T-helper 2 cell treated with Interferon-gamma antibody and Interleukin-4, amounts not matched to agents 5 μg/mL and 100 μg/mL, for 36 hours (primary cell): ENCODE results near the gene EMP3.
"Not testable (repeated sequence)": the region's sequence is repeated elsewhere in the genome, so short reads cannot be mapped to it uniquely, and the experiment has no call there.

ENCODE experiments used
- DNase-seq: peaks from one replicate; pipeline ENCODE4 v3.0.0; 2021; ENCODE audit warnings: low spot score
- H3K27ac Mint-ChIP-seq: one replicate; pipeline ENCODE4 v1.8.0; 2021; ENCODE audit warnings: mild to moderate bottlenecking, mixed read lengths
- H3K27me3 Mint-ChIP-seq: one replicate; pipeline ENCODE4 v1.8.0; 2021; ENCODE audit warnings: low read depth, mixed read lengths
- H3K36me3 Mint-ChIP-seq: one replicate; pipeline ENCODE4 v1.8.0; 2021; ENCODE audit warnings: low read depth, mixed read lengths
- H3K4me1 Mint-ChIP-seq: one replicate; pipeline ENCODE4 v1.8.0; 2021; ENCODE audit warnings: low read depth, mixed read lengths
- H3K4me3 Mint-ChIP-seq: one replicate; pipeline ENCODE4 v1.8.0; 2022; ENCODE audit warnings: mild to moderate bottlenecking, moderate library complexity, mixed read lengths
- H3K9me3 Mint-ChIP-seq: one replicate; pipeline ENCODE4 v1.8.0; 2021; ENCODE audit warnings: mixed read lengths

EMP3 gene

DNA sequence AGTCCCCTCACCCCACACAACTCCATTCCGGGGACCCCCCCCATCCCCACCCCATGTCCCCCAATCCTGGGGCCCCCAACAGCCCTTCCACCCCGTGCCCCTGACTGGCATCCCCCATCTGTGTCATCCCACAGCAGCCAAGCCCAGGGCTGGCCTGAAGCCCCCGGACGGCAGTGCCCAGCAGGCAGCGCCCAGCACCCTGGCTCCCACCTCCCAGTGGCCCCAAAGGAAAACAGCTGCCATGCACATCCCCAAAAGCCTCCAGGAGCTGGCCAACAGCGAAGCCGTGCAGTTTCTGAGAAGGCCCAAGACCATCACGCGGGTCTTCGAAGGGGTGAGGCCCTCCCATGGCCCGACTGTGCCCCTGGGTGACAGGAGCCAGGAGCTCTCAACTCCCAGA lies 40.2 kb downstream of the EMP3 start:
- no peak for DNase-seq
- Mint-ChIP-seq H3K9me3 (no peaks in the 10 kb centered on the region), H3K27ac (no peak overlapping the region), H3K36me3 (peaks cover 3% of the 10 kb centered on the region), H3K27me3 (peaks cover 4% of the 10 kb centered on the region), H3K4me1 (peaks cover 21% of the 10 kb centered on the region), H3K4me3 (no peak overlapping the region)

DNA sequence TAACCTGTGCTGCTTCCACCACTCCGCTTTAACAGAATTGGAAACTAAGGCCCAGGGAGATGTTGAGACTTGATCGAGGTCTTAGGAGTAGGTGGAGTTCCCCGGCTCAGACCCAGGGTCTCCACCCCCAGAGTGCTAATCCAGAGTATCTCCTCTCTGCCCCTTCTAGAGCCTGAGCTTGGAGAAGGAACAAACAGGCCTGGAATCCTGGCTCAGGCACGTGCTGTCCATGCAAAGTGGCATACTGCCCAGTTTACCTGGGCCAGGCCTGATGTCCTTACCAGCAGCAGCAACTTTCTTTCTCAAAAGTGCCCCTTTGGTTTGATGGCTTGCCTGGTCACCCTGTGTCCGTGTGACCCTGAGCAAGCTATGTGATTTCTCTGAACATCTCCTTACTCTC lies 42.5 kb downstream of the EMP3 start:
- DNase-seq, result no peak
- peaks cover 4% of the 10 kb centered on the region for H3K27me3 Mint-ChIP-seq
- peaks cover 17% of the 10 kb centered on the region for H3K4me1 Mint-ChIP-seq
- no peak overlapping the region for H3K27ac Mint-ChIP-seq
- no peaks in the 10 kb centered on the region for H3K36me3 Mint-ChIP-seq
- no peaks in the 10 kb centered on the region for H3K9me3 Mint-ChIP-seq
- no peak overlapping the region for H3K4me3 Mint-ChIP-seq

DNA sequence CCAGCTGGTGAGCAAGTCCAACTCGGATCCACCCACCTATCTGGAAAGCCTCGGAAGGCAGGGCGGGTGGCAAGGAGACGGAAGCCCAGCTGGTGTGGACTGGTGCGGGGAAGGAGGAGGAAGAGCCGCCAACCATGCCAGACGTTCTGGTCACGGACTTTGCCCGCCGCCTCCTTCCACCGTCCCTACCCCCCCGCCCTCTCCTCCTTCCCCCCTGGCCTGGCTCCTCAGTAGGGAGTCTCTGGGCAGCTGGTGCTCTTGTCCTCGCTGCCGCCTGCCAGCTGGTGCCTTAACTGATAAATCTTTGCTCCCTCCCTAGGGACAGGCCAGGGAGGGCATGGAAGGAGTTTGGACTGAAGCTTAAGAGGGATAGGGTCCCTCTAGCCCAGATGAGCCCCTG lies 43.6 kb downstream of the EMP3 start:
- Mint-ChIP-seq H3K9me3 (no peaks in the 10 kb centered on the region), H3K4me3 (no peak overlapping the region), H3K4me1 (peaks cover 8% of the 10 kb centered on the region), H3K27me3 (peaks cover 2% of the 10 kb centered on the region), H3K36me3 (no peaks in the 10 kb centered on the region), H3K27ac (no peak overlapping the region)
- no peak for DNase-seq

GRCh38 chr19:48370955-48371354 lies 45.6 kb downstream of the EMP3 start:
- H3K4me3 Mint-ChIP-seq, result no peak overlapping the region
- no peak overlapping the region for H3K27ac Mint-ChIP-seq
- H3K4me1 Mint-ChIP-seq, result no peaks in the 10 kb centered on the region
- no peaks in the 10 kb centered on the region for H3K27me3 Mint-ChIP-seq
- DNase-seq, result no peak
- no peaks in the 10 kb centered on the region for H3K36me3 Mint-ChIP-seq
- no peaks in the 10 kb centered on the region for H3K9me3 Mint-ChIP-seq

DNA sequence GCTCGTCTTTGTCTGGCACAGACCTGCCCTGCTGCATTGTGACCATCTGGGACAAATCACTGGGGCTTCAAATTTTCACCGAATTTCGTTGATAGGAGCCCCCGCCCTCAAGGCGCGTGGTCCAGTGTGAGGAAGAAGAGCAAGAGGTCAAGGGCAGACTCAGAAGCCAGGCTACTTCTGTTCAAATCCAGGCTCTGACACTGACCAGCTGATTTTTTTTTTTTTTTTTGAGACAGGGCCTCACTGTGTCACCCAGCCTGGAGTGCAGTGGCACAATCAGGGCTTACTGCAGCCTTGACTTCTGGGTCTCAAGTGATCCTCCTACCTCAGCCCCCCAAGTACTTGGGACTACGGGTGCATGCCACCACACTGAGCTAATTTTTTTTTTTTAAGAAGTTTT lies 46.0 kb downstream of the EMP3 start:
- no peak for DNase-seq
- H3K27ac Mint-ChIP-seq, result no peak overlapping the region
- H3K9me3 Mint-ChIP-seq, result no peaks in the 10 kb centered on the region
- H3K36me3 Mint-ChIP-seq, result no peaks in the 10 kb centered on the region
- H3K4me1 Mint-ChIP-seq, result no peaks in the 10 kb centered on the region
- H3K27me3 Mint-ChIP-seq, result no peaks in the 10 kb centered on the region
- no peak overlapping the region for H3K4me3 Mint-ChIP-seq

DNA sequence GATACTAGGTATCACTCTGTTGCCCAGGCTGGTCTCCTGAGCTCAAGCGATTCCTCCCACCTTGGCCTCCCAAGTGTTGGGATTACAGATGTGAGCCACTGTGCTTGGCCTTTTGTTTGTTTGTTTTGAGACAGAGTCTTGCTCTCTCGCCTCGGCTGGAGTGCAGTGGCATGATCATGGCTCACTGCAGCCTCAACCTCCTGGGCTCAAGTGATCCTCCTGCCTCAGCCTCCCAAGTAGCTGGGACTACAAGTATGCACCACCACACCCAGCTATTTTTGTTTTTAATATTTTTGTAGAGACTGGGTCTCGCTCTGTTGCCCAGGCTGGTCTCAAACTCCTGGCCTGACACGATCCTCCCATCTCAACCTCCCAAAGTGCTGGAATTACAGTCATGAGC lies 46.4 kb downstream of the EMP3 start:
- H3K27me3 Mint-ChIP-seq, H3K36me3 Mint-ChIP-seq, H3K27ac Mint-ChIP-seq, H3K9me3 Mint-ChIP-seq, H3K4me3 Mint-ChIP-seq, H3K4me1 Mint-ChIP-seq, DNase-seq: not testable (repeated sequence)

DNA sequence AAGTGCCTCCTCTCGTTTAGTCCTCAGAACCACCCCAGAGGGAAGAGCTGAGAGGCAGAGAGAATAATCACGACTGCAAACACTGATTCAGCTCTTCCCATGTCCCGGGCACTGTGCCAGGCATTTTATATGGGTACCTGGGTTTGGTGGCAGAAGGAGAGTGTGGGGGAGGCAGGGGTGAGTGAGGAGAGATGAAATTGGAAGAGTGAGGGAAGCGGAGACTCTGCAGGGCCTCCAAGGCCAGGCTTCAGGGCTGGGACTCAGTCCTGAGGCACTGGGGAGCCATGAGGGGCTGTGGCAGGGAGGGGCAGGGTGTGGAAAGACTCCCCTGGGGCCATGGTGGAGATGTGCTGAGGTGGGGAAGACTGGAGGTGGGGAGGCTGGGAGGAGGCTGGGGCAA lies 47.6 kb downstream of the EMP3 start:
- no peaks in the 10 kb centered on the region for H3K27me3 Mint-ChIP-seq
- H3K4me1 Mint-ChIP-seq, result peaks cover 3% of the 10 kb centered on the region
- no peak overlapping the region for H3K27ac Mint-ChIP-seq

DNA sequence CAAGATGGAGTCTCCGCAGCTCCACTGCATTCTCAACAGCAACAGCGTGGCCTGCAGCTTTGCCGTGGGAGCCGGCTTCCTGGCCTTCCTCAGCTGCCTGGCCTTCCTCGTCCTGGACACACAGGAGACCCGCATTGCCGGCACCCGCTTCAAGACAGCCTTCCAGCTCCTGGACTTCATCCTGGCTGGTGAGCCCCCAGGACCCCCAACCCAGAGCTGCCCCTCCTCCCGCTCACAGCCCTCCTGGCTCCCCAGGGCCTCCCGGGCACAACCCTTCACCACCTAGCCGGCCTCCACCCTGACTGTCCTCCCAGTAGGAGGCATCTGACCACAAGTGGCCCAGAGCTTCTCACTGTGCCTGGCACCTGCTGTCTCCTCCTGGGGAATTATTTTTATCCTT lies 48.2 kb downstream of the EMP3 start:
- Mint-ChIP-seq H3K36me3 (no peaks in the 10 kb centered on the region), H3K4me3 (no peak overlapping the region), H3K4me1 (peaks cover 3% of the 10 kb centered on the region), H3K27ac (no peak overlapping the region), H3K9me3 (no peaks in the 10 kb centered on the region), H3K27me3 (no peaks in the 10 kb centered on the region)
- no peak for DNase-seq

More for the DNA sequence above, 47.6 kb downstream of the EMP3 start:
- Mint-ChIP-seq H3K4me3 (no peak overlapping the region), H3K36me3 (no peaks in the 10 kb centered on the region), H3K9me3 (no peaks in the 10 kb centered on the region)
- no peak for DNase-seq

DNA sequence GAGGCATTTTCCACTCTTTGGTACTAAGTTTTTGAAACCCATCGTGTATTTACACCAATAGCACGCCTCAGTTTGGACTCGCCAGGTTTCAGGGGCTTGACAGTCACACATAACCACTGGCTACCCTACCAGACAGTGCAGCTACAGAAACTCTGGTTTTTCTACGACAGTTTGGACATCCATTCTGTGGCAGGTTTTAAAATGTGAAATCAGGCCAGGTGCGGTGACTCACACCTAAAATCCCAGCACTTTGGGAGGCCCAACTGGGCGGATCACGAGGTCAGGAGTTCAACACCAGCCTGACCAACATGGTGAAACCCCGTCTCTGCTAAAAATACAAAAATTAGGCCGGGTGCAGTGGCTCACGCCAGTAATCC lies 52.8 kb downstream of the EMP3 start:
- Mint-ChIP-seq H3K9me3 (no peaks in the 10 kb centered on the region), H3K4me3 (no peak overlapping the region), H3K27ac (no peak overlapping the region), H3K4me1 (peaks cover 3% of the 10 kb centered on the region), H3K36me3 (peaks cover 15% of the 10 kb centered on the region), H3K27me3 (no peaks in the 10 kb centered on the region)
- no peak for DNase-seq

GRCh38 chr19:48379058-48379457 lies 53.7 kb downstream of the EMP3 start:
- Mint-ChIP-seq H3K4me1 (peaks cover 3% of the 10 kb centered on the region), H3K4me3 (no peak overlapping the region), H3K27ac (no peak overlapping the region), H3K27me3 (no peaks in the 10 kb centered on the region), H3K9me3 (no peaks in the 10 kb centered on the region), H3K36me3 (peaks cover 19% of the 10 kb centered on the region)
- no peak for DNase-seq
